ENCODE results near the gene AP1B1.
"Not testable (repeated sequence)": the region's sequence is repeated elsewhere in the genome, so short reads cannot be mapped to it uniquely, and the experiment has no call there.

AP1B1 gene

DNA sequence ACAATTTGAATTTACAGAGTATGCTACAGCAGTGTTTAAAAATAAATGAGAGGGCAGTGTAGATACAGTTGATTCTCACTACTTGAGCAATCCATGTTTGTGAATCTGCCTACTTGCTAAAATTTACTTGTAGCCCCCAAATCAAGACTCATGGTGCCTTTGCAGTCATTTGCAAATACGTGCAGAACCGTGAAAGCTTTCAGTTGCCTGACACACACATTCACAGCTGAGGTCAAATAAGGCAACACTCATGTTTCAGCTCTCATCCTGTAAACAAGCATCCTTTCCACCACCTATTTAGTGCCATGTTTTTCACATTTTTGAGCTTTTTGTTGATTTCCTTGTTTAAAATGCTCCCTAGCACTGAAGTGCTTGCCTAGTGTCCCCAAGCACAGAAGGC, 40.3 kb downstream of the AP1B1 start:
- H3K4me3 Mint-ChIP-seq, result no peak overlapping the region
- H3K36me3 Mint-ChIP-seq (ENCODE audit: low read depth), result peaks cover 40% of the 10 kb centered on the region
- H3K27ac Mint-ChIP-seq, result no peak overlapping the region
- no peaks in the 10 kb centered on the region for H3K27me3 Mint-ChIP-seq (ENCODE audit: low read depth)
- TF ChIP-seq, protein P1, sequence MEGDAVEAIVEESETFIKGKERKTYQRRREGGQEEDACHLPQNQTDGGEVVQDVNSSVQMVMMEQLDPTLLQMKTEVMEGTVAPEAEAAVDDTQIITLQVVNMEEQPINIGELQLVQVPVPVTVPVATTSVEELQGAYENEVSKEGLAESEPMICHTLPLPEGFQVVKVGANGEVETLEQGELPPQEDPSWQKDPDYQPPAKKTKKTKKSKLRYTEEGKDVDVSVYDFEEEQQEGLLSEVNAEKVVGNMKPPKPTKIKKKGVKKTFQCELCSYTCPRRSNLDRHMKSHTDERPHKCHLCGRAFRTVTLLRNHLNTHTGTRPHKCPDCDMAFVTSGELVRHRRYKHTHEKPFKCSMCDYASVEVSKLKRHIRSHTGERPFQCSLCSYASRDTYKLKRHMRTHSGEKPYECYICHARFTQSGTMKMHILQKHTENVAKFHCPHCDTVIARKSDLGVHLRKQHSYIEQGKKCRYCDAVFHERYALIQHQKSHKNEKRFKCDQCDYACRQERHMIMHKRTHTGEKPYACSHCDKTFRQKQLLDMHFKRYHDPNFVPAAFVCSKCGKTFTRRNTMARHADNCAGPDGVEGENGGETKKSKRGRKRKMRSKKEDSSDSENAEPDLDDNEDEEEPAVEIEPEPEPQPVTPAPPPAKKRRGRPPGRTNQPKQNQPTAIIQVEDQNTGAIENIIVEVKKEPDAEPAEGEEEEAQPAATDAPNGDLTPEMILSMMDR (IDR thresholded peaks at IDR 0.05; ENCODE audit: unreplicated experiment in 3 of 3), result no peak
- H3K9me3 Mint-ChIP-seq, result no peaks in the 10 kb centered on the region
- H3K4me1 Mint-ChIP-seq, result peaks cover 25% of the 10 kb centered on the region

DNA sequence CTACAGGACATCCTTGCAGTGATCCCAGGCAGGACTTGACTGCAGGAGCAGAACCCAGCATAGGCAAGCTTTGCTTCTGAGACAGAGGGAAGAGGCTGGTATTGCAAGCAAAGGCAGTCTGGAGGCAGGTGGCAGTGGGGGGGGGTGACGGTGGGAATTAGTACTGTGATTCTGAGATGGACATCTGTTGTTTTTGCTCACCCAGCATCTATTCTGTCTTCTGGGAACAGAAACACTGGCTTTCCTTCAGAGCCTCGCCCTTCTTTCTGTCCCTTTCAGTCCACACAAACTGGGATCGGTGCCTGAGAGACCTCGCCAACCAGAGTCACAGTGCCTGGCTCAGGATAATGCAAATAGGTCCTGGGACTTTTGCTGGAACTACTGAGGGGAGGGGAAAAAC, 41.7 kb downstream of the AP1B1 start:
- peaks cover 46% of the 10 kb centered on the region for H3K36me3 Mint-ChIP-seq (ENCODE audit: low read depth)
- no peaks in the 10 kb centered on the region for H3K27me3 Mint-ChIP-seq (ENCODE audit: low read depth)
- H3K4me1 Mint-ChIP-seq, result peaks cover 21% of the 10 kb centered on the region
- H3K9me3 Mint-ChIP-seq, result no peaks in the 10 kb centered on the region
- H3K27ac Mint-ChIP-seq, result no peak overlapping the region
- TF ChIP-seq, protein P1 (IDR thresholded peaks at IDR 0.05; ENCODE audit: unreplicated experiment in 3 of 3), result no peak
- no peak overlapping the region for H3K4me3 Mint-ChIP-seq

DNA sequence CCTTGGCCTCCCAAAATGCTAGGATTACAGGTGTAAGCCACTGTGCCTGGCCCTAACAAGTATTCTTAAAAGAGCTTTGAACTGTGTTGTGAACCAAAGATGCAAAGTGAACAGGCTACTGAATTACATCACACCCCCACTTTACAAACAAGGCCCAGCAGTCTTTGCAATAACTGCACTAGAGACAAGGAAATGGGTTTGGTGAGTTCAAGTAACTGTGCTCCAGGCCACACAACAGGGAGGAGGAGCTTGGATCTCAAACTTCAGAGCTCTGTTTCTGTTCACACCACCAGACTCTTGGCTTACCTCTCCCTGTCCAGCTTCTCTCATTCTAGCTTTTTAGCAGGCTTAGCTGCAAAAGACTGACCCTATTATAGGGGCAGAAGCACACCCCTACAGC, 42.4 kb downstream of the AP1B1 start:
- TF ChIP-seq, protein P1 (IDR thresholded peaks at IDR 0.05; ENCODE audit: unreplicated experiment in 3 of 3), result no peak
- peaks cover 21% of the 10 kb centered on the region for H3K4me1 Mint-ChIP-seq
- H3K27ac Mint-ChIP-seq, result peak overlapping the region in 1 of 3 experiments; percentile 42
- no peaks in the 10 kb centered on the region for H3K27me3 Mint-ChIP-seq (ENCODE audit: low read depth)
- H3K4me3 Mint-ChIP-seq, result no peak overlapping the region
- peaks cover 39% of the 10 kb centered on the region for H3K36me3 Mint-ChIP-seq (ENCODE audit: low read depth)
- no peaks in the 10 kb centered on the region for H3K9me3 Mint-ChIP-seq

DNA sequence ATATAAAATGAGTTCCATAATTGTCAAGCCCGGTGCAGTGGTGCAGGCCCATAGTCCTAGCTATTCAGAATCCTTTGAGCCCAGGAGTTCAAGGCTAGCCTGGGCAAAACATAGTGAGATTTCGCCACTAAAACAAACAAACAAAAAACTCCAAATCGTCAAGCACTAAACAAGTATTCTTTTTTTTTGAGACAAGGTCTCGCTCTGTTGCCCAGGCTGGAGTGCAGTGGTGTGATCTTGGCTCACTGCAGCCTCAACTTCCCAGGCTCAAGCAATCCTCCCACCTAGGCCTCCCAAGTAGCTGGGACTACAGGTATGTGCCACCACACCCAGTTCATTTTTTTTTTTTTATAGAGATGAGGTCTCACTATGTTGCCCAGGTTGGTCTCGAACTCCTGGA, 43.5 kb downstream of the AP1B1 start:
- Mint-ChIP-seq H3K36me3 (ENCODE audit: low read depth) (peaks cover 38% of the 10 kb centered on the region), H3K4me1 (peaks cover 21% of the 10 kb centered on the region)
- not testable (repeated sequence) for H3K27ac Mint-ChIP-seq; H3K27me3 Mint-ChIP-seq (ENCODE audit: low read depth); H3K4me3 Mint-ChIP-seq; H3K9me3 Mint-ChIP-seq

DNA sequence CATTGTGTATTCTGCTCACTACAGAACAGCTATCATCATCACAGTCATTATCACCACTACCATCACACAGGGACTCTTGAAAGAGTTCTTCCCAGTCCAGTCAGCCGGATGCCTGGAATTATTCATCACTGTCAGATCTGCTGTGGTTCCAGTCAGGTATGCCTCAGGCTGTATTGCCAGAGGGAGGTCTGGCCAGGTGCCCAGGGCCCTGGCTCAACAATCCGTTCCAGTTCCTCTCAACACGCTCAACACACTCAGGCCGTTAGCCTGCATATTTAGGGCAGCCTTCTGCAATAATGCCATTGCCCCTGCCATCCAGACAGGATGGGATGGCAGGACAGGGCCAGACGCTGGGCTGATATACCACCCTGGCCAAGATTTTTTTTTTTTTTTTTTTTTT, 44.2 kb downstream of the AP1B1 start:
- H3K27me3 Mint-ChIP-seq (ENCODE audit: low read depth), result no peaks in the 10 kb centered on the region

DNA sequence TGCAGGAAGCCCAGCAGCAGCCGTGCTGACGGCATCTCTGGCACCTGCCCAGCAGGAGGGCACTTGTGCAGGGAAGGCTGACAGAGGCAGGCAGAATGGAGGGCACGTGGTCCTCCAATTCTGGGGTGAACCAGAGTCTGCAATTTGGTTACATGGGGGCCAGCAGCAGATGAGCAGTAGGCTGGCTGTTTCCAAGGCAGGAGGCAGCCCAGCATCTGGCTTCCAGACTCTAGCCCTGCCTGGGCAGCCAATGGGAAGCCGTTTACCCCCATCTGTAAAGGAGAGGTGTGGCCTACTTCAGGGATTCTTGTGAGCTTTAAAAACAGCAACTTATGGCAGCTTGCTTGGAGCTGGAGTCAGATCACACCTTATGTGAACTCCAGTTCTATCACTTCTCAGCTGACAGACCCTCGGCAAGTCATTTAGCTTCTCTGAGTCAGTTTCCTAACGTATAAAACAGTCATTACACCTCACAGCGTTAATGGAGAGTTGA, 45.0 kb downstream of the AP1B1 start:
- Mint-ChIP-seq H3K27ac (no peak overlapping the region), H3K27me3 (ENCODE audit: low read depth) (no peaks in the 10 kb centered on the region), H3K4me3 (no peak overlapping the region)

More for the DNA sequence above, 44.2 kb downstream of the AP1B1 start:
- no peaks in the 10 kb centered on the region for H3K9me3 Mint-ChIP-seq
- peaks cover 21% of the 10 kb centered on the region for H3K4me1 Mint-ChIP-seq
- H3K27ac Mint-ChIP-seq, result peak overlapping the region in 1 of 3 experiments; percentile 62
- TF ChIP-seq, protein P1 (IDR thresholded peaks at IDR 0.05; ENCODE audit: unreplicated experiment in 3 of 3), result no peak
- H3K36me3 Mint-ChIP-seq (ENCODE audit: low read depth), result peaks cover 43% of the 10 kb centered on the region
- no peak overlapping the region for H3K4me3 Mint-ChIP-seq

More for the DNA sequence above, 45.0 kb downstream of the AP1B1 start:
- peaks cover 43% of the 10 kb centered on the region for H3K36me3 Mint-ChIP-seq (ENCODE audit: low read depth)
- no peaks in the 10 kb centered on the region for H3K9me3 Mint-ChIP-seq
- TF ChIP-seq, protein P1 (IDR thresholded peaks at IDR 0.05; ENCODE audit: unreplicated experiment in 3 of 3), result no peak
- peaks cover 21% of the 10 kb centered on the region for H3K4me1 Mint-ChIP-seq

Data from nephron (organoid).